RWPE2 (cell line): ENCODE measurements around the gene BRD4.

Source experiments
- ATAC-seq: fragments of 200-7000 bp; cut with Tn5 transposase; 3 replicates; pipeline ENCODE4 v1.9.1; 2021; ENCODE audit warnings: low read depth
- DNase-seq: peaks from one replicate; pipeline ENCODE4 v3.0.0-alpha.2; 2020; ENCODE audit warnings: low spot score
- H3K27ac ChIP-seq: fragments of 450-650 bp; 2 replicates; pipeline ENCODE4 v1.5.1; 2017; ENCODE audit warnings: mild to moderate bottlenecking; ENCODE audit not compliant: poor library complexity, severe bottlenecking
- H3K27me3 ChIP-seq: fragments of 250-450 bp; sonication (Bioruptor Pico); 2 replicates; pipeline ENCODE4 v1.5.1; 2021; ENCODE audit warnings: mild to moderate bottlenecking, moderate library complexity; ENCODE audit not compliant: insufficient read depth, poor library complexity, severe bottlenecking
- H3K36me3 ChIP-seq: fragments of 250-450 bp; sonication (Bioruptor Pico); 2 replicates; pipeline ENCODE4 v1.5.1; 2020; ENCODE audit warnings: low read depth, mild to moderate bottlenecking, moderate library complexity
- H3K4me1 ChIP-seq: fragments of 250-450 bp; sonication (Bioruptor Pico); 2 replicates; pipeline ENCODE4 v1.5.1; 2021; ENCODE audit warnings: mild to moderate bottlenecking, moderate library complexity; ENCODE audit not compliant: insufficient read depth, poor library complexity, severe bottlenecking
- H3K4me3 ChIP-seq: fragments of 250-450 bp; sonication (Bioruptor Pico); 2 replicates; pipeline ENCODE4 v1.5.1; 2021; ENCODE audit warnings: mild to moderate bottlenecking, moderate library complexity; ENCODE audit not compliant: severe bottlenecking
- H3K9me3 ChIP-seq: fragments of 250-450 bp; sonication (Bioruptor Pico); 2 replicates; pipeline ENCODE4 v1.5.1; 2021; ENCODE audit warnings: mild to moderate bottlenecking, moderate library complexity; ENCODE audit not compliant: severe bottlenecking
- TF ChIP-seq, protein P1 (sequence below): fragments of 450-650 bp; IDR thresholded peaks from one replicate; pipeline ENCODE4 v1.5.1; 2017; ENCODE audit warnings: mild to moderate bottlenecking, moderate library complexity; ENCODE audit not compliant: poor library complexity, severe bottlenecking

Gene BRD4

DNA sequence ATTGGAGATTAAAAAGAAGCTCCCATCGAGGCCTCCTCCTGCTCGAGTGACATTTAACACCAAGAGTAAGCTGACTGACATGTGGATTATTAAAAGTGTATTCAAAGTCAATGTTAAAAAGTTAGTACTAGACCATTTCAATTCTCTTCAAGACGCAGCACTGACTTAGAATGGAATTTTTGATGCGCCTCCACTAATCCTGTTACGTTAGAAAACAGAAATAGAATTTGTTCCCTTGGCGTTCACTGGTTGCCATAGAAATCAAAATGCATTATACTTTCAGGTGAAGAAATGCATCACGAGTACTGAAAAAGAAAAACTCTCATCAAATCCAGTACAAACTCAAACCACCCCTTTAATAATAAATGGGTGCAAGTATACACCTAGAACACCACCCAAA lies 42.2 kb downstream of the BRD4 start:
- TF ChIP-seq, protein P1, sequence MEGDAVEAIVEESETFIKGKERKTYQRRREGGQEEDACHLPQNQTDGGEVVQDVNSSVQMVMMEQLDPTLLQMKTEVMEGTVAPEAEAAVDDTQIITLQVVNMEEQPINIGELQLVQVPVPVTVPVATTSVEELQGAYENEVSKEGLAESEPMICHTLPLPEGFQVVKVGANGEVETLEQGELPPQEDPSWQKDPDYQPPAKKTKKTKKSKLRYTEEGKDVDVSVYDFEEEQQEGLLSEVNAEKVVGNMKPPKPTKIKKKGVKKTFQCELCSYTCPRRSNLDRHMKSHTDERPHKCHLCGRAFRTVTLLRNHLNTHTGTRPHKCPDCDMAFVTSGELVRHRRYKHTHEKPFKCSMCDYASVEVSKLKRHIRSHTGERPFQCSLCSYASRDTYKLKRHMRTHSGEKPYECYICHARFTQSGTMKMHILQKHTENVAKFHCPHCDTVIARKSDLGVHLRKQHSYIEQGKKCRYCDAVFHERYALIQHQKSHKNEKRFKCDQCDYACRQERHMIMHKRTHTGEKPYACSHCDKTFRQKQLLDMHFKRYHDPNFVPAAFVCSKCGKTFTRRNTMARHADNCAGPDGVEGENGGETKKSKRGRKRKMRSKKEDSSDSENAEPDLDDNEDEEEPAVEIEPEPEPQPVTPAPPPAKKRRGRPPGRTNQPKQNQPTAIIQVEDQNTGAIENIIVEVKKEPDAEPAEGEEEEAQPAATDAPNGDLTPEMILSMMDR, result no peak
- no peak for DNase-seq
- H3K4me3 ChIP-seq, result no peak overlapping the region
- no peaks in the 10 kb centered on the region for H3K27me3 ChIP-seq
- H3K27ac ChIP-seq, result no peak overlapping the region
- H3K9me3 ChIP-seq, result no peaks in the 10 kb centered on the region
- H3K36me3 ChIP-seq, result peaks cover 9% of the 10 kb centered on the region; the same call in 1 of the 2 replicates
- peaks cover 28% of the 10 kb centered on the region for H3K4me1 ChIP-seq
- ATAC-seq, result no peak

DNA sequence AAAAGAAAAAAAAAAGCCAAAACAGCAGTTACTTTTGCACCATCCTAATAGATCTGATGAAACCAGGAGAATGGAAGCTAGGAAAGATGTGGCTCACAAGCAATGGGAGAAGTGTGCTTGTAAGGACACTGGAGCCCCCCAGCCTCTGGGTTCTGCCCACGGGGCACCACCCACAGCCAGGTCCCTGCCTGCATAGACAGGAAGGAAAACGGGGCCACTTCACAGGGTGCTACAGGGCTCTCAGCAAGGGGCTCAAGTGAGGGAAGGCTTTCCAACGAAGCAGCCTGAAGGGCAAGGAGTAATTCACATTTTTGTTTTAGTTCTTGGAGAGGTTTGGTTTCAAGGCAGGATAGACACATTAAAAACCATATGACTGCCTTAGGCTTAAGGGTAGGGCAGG lies 42.7 kb downstream of the BRD4 start:
- ATAC-seq (no peak), DNase-seq (no peak)
- Histone ChIP-seq H3K4me1 (peaks cover 30% of the 10 kb centered on the region), H3K27me3 (no peaks in the 10 kb centered on the region), H3K4me3 (no peak overlapping the region), H3K27ac (no peak overlapping the region), H3K9me3 (no peaks in the 10 kb centered on the region), H3K36me3 (peaks cover 9% of the 10 kb centered on the region; the same call in 1 of the 2 replicates)
- TF ChIP-seq, protein P1, result no peak

DNA sequence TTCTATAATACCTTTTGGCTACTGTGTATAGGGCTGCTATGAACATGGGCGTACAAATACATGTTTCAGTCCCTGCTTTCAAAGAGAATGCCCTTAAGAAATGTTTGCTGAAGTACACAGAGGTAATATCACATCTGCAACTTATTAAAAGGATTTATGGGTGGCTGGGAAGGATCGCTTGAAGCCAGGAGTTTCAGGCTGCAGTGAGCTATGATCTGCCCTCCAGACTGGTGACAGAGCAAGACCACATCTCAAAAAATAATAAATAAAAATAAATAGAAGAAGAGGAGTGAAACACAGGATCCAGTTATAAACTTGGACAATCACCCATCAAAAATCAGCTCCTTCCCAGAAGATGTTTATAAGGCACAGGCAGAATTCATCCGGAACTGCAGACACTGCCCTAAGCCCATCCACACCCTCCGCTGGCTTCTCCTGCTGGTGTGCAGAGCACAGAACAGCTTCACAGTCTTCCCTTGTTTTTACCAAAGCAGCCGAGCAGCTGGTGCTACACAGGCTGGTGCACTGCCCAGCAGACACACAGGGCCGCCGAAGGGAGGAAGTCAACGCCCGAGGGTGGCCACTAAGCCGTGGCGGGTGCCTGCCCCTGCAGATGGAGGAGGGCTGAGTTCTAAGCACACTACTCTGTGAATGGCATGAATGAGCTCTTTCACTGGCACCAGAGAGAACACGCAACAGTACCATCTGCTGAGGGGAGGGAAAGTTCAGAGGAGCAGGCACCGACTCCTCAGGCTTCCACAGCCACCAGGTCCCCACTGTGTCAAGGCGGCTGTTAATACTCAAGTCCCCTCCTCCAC lies 44.0 kb downstream of the BRD4 start:
- no peak overlapping the region for H3K27ac ChIP-seq
- no peak for DNase-seq
- H3K4me1 ChIP-seq, result peaks cover 30% of the 10 kb centered on the region
- no peak overlapping the region for H3K4me3 ChIP-seq
- TF ChIP-seq, protein P1, result no peak
- no peaks in the 10 kb centered on the region for H3K9me3 ChIP-seq
- no peaks in the 10 kb centered on the region for H3K27me3 ChIP-seq
- peak; percentile 34; the same call in 1 of the 3 replicates for ATAC-seq
- H3K36me3 ChIP-seq, result peaks cover 9% of the 10 kb centered on the region; the same call in 1 of the 2 replicates

- TF ChIP-seq, protein P1, result no peak
- DNase-seq (no peak), ATAC-seq (no peak)
- peaks cover 36% of the 10 kb centered on the region for H3K4me1 ChIP-seq
- H3K4me3 ChIP-seq, result no peak overlapping the region
- no peaks in the 10 kb centered on the region for H3K9me3 ChIP-seq
- H3K36me3 ChIP-seq, result peaks cover 9% of the 10 kb centered on the region; the same call in 1 of the 2 replicates
- H3K27me3 ChIP-seq, result no peaks in the 10 kb centered on the region
- no peak overlapping the region for H3K27ac ChIP-seq
Measured at GRCh38 chr19:15287496-15287895, 44.8 kb downstream of the BRD4 start.
